Measurements from ENCODE around the gene PRRC1. TPM values are rescaled to one million over a fixed set of nuclear protein-coding genes. Genes with fewer than 3 reads are reported as not detected.
"Not testable (repeated sequence)": the region's sequence is repeated elsewhere in the genome, so short reads cannot be mapped to it uniquely, and the experiment has no call there.

PRRC1 gene
- total RNA-seq, 4 donors from 2014 or later = 30.2 to 58.4 (median 44.9) TPM

GRCh38 chr5:127565586-127566270 lies 48.3 kb downstream of the PRRC1 start:
- WGBS, 2 donors = 65 to 86% methylated on average over 1 of the region's 1 CpG
- DNase-seq (ENCODE audit: low spot score in 2 of 2) = no peak
- no peak overlapping the region for H3K4me3 ChIP-seq (ENCODE audit: low read depth, poor library complexity, severe bottlenecking)
- intact Hi-C loops (cut with DNase I; ENCODE audit: low total_unique reads) = loop anchor here (5.0 kb wide), 1 partner anchor 632 kb away; no protein-coding TSS in a partner anchor
- TF ChIP-seq, protein P1, sequence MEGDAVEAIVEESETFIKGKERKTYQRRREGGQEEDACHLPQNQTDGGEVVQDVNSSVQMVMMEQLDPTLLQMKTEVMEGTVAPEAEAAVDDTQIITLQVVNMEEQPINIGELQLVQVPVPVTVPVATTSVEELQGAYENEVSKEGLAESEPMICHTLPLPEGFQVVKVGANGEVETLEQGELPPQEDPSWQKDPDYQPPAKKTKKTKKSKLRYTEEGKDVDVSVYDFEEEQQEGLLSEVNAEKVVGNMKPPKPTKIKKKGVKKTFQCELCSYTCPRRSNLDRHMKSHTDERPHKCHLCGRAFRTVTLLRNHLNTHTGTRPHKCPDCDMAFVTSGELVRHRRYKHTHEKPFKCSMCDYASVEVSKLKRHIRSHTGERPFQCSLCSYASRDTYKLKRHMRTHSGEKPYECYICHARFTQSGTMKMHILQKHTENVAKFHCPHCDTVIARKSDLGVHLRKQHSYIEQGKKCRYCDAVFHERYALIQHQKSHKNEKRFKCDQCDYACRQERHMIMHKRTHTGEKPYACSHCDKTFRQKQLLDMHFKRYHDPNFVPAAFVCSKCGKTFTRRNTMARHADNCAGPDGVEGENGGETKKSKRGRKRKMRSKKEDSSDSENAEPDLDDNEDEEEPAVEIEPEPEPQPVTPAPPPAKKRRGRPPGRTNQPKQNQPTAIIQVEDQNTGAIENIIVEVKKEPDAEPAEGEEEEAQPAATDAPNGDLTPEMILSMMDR (IDR thresholded peaks at IDR 0.05) = no peak
- no peak for TF ChIP-seq POLR2A (IDR thresholded peaks at IDR 0.05)

DNA sequence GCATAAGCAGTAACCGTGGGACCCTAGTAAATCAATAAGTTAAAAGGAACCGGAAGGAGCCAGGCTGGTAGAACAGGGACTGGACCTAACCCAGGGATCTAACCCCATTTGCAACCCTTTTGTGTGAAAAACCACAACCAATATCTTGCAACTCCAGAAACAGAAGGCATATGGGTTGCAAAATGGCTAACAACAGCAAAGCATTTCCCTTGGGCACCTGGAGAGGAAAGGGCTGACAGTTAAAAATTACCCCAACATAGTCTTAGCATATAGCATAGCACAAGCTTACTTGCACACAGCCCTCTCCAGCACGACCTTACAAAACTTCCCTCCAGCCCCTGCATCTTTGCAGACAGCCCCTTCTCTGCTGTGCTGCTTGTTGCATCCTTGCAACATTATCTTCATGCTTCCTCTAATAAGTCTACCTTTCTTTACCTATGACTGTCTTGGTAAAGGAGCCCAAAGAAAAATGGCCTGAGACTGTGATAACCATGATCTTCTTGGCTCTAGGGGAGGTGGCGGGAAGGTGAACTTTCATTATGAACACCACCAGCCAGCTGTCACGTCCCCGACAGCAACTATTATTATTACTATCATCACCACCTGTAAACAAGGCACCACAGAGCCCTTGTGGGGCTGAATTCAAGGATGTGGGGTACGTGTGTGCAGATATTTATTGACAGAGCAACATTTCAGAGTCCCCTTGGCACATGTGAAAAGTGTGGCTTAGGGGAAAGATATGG lies 49.8 kb downstream of the PRRC1 start:
- no peak overlapping the region for H3K4me3 ChIP-seq (ENCODE audit: low read depth, poor library complexity, severe bottlenecking)
- 61 to 79% methylated on average over 7 of the region's 7 CpGs for WGBS, 2 donors
- DNase-seq (ENCODE audit: low spot score in 2 of 2) = no peak
- TF ChIP-seq, protein P1 (IDR thresholded peaks at IDR 0.05) = no peak
- no peak for TF ChIP-seq POLR2A (IDR thresholded peaks at IDR 0.05)
- intact Hi-C loops (cut with DNase I; ENCODE audit: low total_unique reads) = loop anchor here (5.0 kb wide), 1 partner anchor 630 kb away; no protein-coding TSS in a partner anchor

GRCh38 chr5:127568166-127568565 lies 50.7 kb downstream of the PRRC1 start:
- 51 to 65% methylated on average over 3 of the region's 3 CpGs for WGBS, 2 donors
- intact Hi-C loops (cut with DNase I; ENCODE audit: low total_unique reads) = loop anchor here (5.0 kb wide), 1 partner anchor 629 kb away; no protein-coding TSS in a partner anchor
- TF ChIP-seq, protein P1 (IDR thresholded peaks at IDR 0.05) = no peak
- no peak for TF ChIP-seq POLR2A (IDR thresholded peaks at IDR 0.05)
- H3K4me3 ChIP-seq (ENCODE audit: low read depth, poor library complexity, severe bottlenecking) = no peak overlapping the region
- no peak for DNase-seq (ENCODE audit: low spot score in 2 of 2)

DNA sequence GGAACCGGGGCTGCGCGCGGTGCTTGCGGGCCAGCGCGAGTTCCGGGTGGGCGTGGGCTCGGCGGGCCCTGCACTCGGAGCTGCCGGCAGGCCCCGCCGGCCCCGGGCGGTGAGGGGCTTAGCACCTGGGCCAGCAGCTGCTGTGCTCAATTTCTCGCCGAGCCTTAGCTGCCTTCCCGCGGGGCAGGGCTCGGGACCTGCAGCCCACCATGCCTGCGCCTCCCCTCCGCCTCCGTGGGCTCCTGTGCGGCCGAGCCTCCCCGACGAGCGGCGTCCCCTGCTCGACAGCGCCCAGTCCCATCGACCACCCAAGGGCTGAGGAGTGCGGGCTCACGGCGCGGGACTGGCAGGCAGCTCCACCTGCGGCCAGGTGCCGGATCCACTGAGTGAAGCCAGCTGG lies 52.0 kb downstream of the PRRC1 start:
- not testable (repeated sequence) for DNase-seq (ENCODE audit: low spot score in 2 of 2); H3K4me3 ChIP-seq (ENCODE audit: low read depth, poor library complexity, severe bottlenecking)
- intact Hi-C loops (cut with DNase I; ENCODE audit: low total_unique reads) = loop anchor here (5.0 kb wide), 1 partner anchor 628 kb away; no protein-coding TSS in a partner anchor
- 63 to 71% methylated on average over 19 to 31 of the region's 40 CpGs for WGBS, 2 donors

- DNase-seq (ENCODE audit: low spot score in 2 of 2) = no peak
- intact Hi-C loops (cut with DNase I; ENCODE audit: low total_unique reads) = no loop called here
- 62% methylated on average over 3 of the region's 3 CpGs for WGBS, 2 donors
- no peak overlapping the region for H3K4me3 ChIP-seq (ENCODE audit: low read depth, poor library complexity, severe bottlenecking)
- TF ChIP-seq POLR2A (IDR thresholded peaks at IDR 0.05) = no peak
- TF ChIP-seq, protein P1 (IDR thresholded peaks at IDR 0.05) = no peak
Measured at GRCh38 chr5:127571314-127572131, 54.1 kb downstream of the PRRC1 start.
